OCI-LY7 (cell line): ENCODE data around the gene ARHGEF19. TPM values are rescaled to one million over a fixed set of nuclear protein-coding genes. Genes with fewer than 3 reads are reported as not detected.

Experiments used
- BruUV-seq: library from RNA; stranded (reverse); fragments of 400-500 nt; replicated peaks from 2 replicates; lab custom pipeline; 2021; lab: Mats Ljungman, UMichigan
- CTCF ChIA-PET: fragments of 300-600 bp; sonication (Branson Sonifier 250); formaldehyde crosslinking; loops from one replicate; lab custom pipeline; 2022; ENCODE audit warnings: antibody characterized with exemption; ENCODE audit not compliant: unreplicated experiment; lab: Charles Lee
- POLR2A ChIA-PET: fragments of 300-600 bp; sonication (Branson Sonifier 250); formaldehyde crosslinking; loops from one replicate; lab custom pipeline; 2022; ENCODE audit warnings: antibody characterized with exemption; lab: Charles Lee
- DNase-seq: peaks from one replicate; pipeline ENCODE4 v3.0.0-alpha.2; 2015; ENCODE audit warnings: low spot score
- H2AFZ ChIP-seq: fragments of 200-600 bp; sonication (generic), shearing (Covaris generic); 2 replicates; pipeline ENCODE4 v1.6.1; 2014; ENCODE audit warnings: mild to moderate bottlenecking, antibody characterized with exemption, low read length, moderate library complexity
- H3K27ac ChIP-seq: fragments of 200-600 bp; sonication (generic); 2 replicates; pipeline ENCODE4 v1.5.1; 2014; ENCODE audit warnings: mixed run types, low read depth, mild to moderate bottlenecking, moderate library complexity, low read length, inconsistent platforms; ENCODE audit not compliant: poor library complexity, severe bottlenecking
- H3K36me3 ChIP-seq: fragments of 200-600 bp; sonication (generic); 2 replicates; pipeline ENCODE4 v1.6.1; 2014; ENCODE audit warnings: mild to moderate bottlenecking, antibody characterized with exemption, low read length, moderate library complexity, mixed read lengths; ENCODE audit not compliant: insufficient read depth
- H3K4me1 ChIP-seq: fragments of 200-600 bp; sonication (generic); 2 replicates; pipeline ENCODE4 v1.5.1; 2014; ENCODE audit warnings: mild to moderate bottlenecking, low read length; ENCODE audit not compliant: insufficient read depth, poor library complexity, severe bottlenecking
- H3K4me2 ChIP-seq: fragments of 200-600 bp; sonication (generic); 2 replicates; pipeline ENCODE4 v1.6.1; 2014; ENCODE audit warnings: mild to moderate bottlenecking, low read length
- H3K4me3 ChIP-seq: fragments of 200-600 bp; sonication (generic); 2 replicates; pipeline ENCODE4 v1.5.1; 2014; ENCODE audit warnings: mild to moderate bottlenecking, low read depth, low read length; ENCODE audit not compliant: poor library complexity, severe bottlenecking
- H3K79me2 ChIP-seq: fragments of 200-600 bp; sonication (generic); 2 replicates; pipeline ENCODE4 v1.6.1; 2016; ENCODE audit warnings: low read depth, mild to moderate bottlenecking, low read length, moderate library complexity, mixed read lengths; ENCODE audit not compliant: insufficient read depth
- H3K9me2 ChIP-seq: fragments of 200-600 bp; sonication (generic); 2 replicates; pipeline ENCODE4 v1.6.1; 2016; ENCODE audit warnings: mild to moderate bottlenecking, low read length, mixed read lengths; ENCODE audit not compliant: insufficient read depth
- H3K9me3 ChIP-seq: fragments of 200-600 bp; sonication (generic); 2 replicates; pipeline ENCODE4 v1.6.1; 2014; ENCODE audit warnings: mild to moderate bottlenecking, mixed run types, low read length, mixed read lengths
- H4K20me1 ChIP-seq: fragments of 200-600 bp; sonication (generic); 2 replicates; pipeline ENCODE4 v1.6.1; 2014; ENCODE audit warnings: mild to moderate bottlenecking, antibody characterized with exemption, low read length, moderate library complexity, mixed read lengths; ENCODE audit not compliant: insufficient read depth
- CTCF ChIP-seq: fragments of 200-600 bp; sonication (generic); conservative IDR thresholded peaks from 2 replicates; pipeline ENCODE4 v1.5.1; 2014; ENCODE audit warnings: mild to moderate bottlenecking, antibody characterized with exemption, low read length, moderate library complexity, mixed read lengths
- EZH2phosphoT487 ChIP-seq: fragments of 200-600 bp; sonication (generic); IDR thresholded peaks from 2 replicates; pipeline ENCODE4 v1.6.1; 2018; ENCODE audit warnings: low read depth, borderline replicate concordance, mild to moderate bottlenecking, mixed run types, antibody characterized with exemption, low read length, moderate library complexity, mixed read lengths
- intact Hi-C: fragments of 100-400 bp; cut with micrococcal nuclease; formaldehyde crosslinking; loops from one replicate; pipeline ENCODE4 v1.10.0; 2022; ENCODE audit not compliant: unreplicated experiment
- total RNA-seq, 2 experiments: library from RNA; depleted of rRNA in 1 of 2; stranded (reverse); fragments of >200 nt in 1 of 2; shearing (Covaris generic) in 1 of 2; gene quantifications; 2 replicates each; pipeline ENCODE4 v1.2.3, GENCODE V29; 2014 to 2022

ARHGEF19 gene
- total RNA-seq, 2 experiments from 2014 or later = 2.7 to 6.2 TPM

- intact Hi-C loops = loop anchor here (5.0 kb wide), 2 partner anchors 159 to 699 kb away; partner anchors contain the start of gene SZRD1
- H2AFZ ChIP-seq = no peak overlapping the region
These were observed 4.0 kb downstream of the ARHGEF19 start for GRCh38 chr1:16208270-16208987.

GRCh38 chr1:16207318-16208269 lies 4.9 kb downstream of the ARHGEF19 start:
- TF ChIP-seq CTCF (no peak), EZH2phosphoT487 (no peak)
- ChIA-PET POLR2A (interaction anchor here (0.7 kb wide), 2 partner anchors 9 to 395 kb away, joined by 3 to 4 read pairs; no protein-coding TSS in a partner anchor), CTCF (no interaction called here)
- H3K4me1 ChIP-seq = peaks cover 6% of the 10 kb centered on the region
- H3K4me2 ChIP-seq = peak overlapping the region; percentile 72
- intact Hi-C loops = loop anchor here (2.0 to 5.0 kb wide), 4 partner anchors 29 to 700 kb away; partner anchors contain the start of genes CPLANE2 and SZRD1
- no peak for DNase-seq
- no peaks in the 10 kb centered on the region for H3K79me2 ChIP-seq
- H3K27ac ChIP-seq = peak overlapping the region; percentile 65
- BruUV-seq = no TSS peak
- peak overlapping the region; percentile 75 for H3K4me3 ChIP-seq
- H3K36me3 ChIP-seq = no peaks in the 10 kb centered on the region
- no peaks in the 10 kb centered on the region for H3K9me2 ChIP-seq
- peak overlapping the region; percentile 73 for H2AFZ ChIP-seq
- no peaks in the 10 kb centered on the region for H4K20me1 ChIP-seq
- H3K9me3 ChIP-seq = no peaks in the 10 kb centered on the region

More at GRCh38 chr1:16208270-16208987, 4.0 kb downstream of the ARHGEF19 start:
- TF ChIP-seq EZH2phosphoT487 (no peak), CTCF (no peak)
- no TSS peak for BruUV-seq
- no peak overlapping the region for H3K27ac ChIP-seq
- H3K4me1 ChIP-seq = peaks cover 6% of the 10 kb centered on the region
- no peaks in the 10 kb centered on the region for H3K9me2 ChIP-seq
- POLR2A ChIA-PET = no interaction called here
- no peak overlapping the region for H3K4me2 ChIP-seq
- DNase-seq = no peak
- CTCF ChIA-PET = no interaction called here
- H3K4me3 ChIP-seq = no peak overlapping the region
- H3K9me3 ChIP-seq = no peaks in the 10 kb centered on the region
- H3K36me3 ChIP-seq = no peaks in the 10 kb centered on the region
- no peaks in the 10 kb centered on the region for H4K20me1 ChIP-seq
- H3K79me2 ChIP-seq = no peaks in the 10 kb centered on the region
